NCI-H128 (cell line): Measurements from ENCODE around the gene SLC6A20.

ENCODE experiments used
- DNase-seq: peaks from one replicate; lab custom pipeline; 2025; ENCODE audit not compliant: unreplicated experiment; lab: John Stamatoyannopoulos, UW

SLC6A20 gene

GRCh38 chr3:45802146-45802545 lies 5.8 kb upstream of the SLC6A20 start:
- DNase-seq: no peak

GRCh38 chr3:45800611-45801010 lies 4.3 kb upstream of the SLC6A20 start:
- no peak for DNase-seq

- DNase-seq: no peak
Measured at GRCh38 chr3:45799586-45799985, 3.2 kb upstream of the SLC6A20 start.

- no peak for DNase-seq
Measured at GRCh38 chr3:45798034-45798433, 1.7 kb upstream of the SLC6A20 start.

- DNase-seq: no peak
Measured at GRCh38 chr3:45796902-45797637, 734 bp upstream of the SLC6A20 start.

GRCh38 chr3:45795509-45795881 lies 841 bp downstream of the SLC6A20 start:
- DNase-seq: no peak

GRCh38 chr3:45794660-45795059 lies 1.7 kb downstream of the SLC6A20 start:
- no peak for DNase-seq

- DNase-seq: no peak
Measured at GRCh38 chr3:45794177-45794560, 2.2 kb downstream of the SLC6A20 start.

GRCh38 chr3:45793482-45794176 lies 2.7 kb downstream of the SLC6A20 start:
- DNase-seq: no peak

GRCh38 chr3:45792516-45793172 lies 3.7 kb downstream of the SLC6A20 start:
- DNase-seq: no peak

GRCh38 chr3:45792036-45792435 lies 4.3 kb downstream of the SLC6A20 start:
- no peak for DNase-seq

GRCh38 chr3:45790596-45790995 lies 5.7 kb downstream of the SLC6A20 start:
- DNase-seq: no peak

GRCh38 chr3:45789235-45789812 lies 7.0 kb downstream of the SLC6A20 start:
- DNase-seq: no peak

- DNase-seq: no peak
Measured at GRCh38 chr3:45787551-45787950, 8.8 kb downstream of the SLC6A20 start.

GRCh38 chr3:45786801-45787495 lies 9.4 kb downstream of the SLC6A20 start:
- DNase-seq: no peak

- no peak for DNase-seq
Measured at GRCh38 chr3:45785605-45786150, 10.7 kb downstream of the SLC6A20 start.

- DNase-seq: no peak
Measured at GRCh38 chr3:45783667-45784066, 12.7 kb downstream of the SLC6A20 start.

GRCh38 chr3:45782381-45782780 lies 14.0 kb downstream of the SLC6A20 start:
- no peak for DNase-seq

- DNase-seq: no peak
Measured at GRCh38 chr3:45781841-45782240, 14.5 kb downstream of the SLC6A20 start.

GRCh38 chr3:45781271-45781670 lies 15.1 kb downstream of the SLC6A20 start:
- DNase-seq: no peak
